GM19240 (cell line): ENCODE results near the gene SLC36A4.
"Not testable (repeated sequence)": the region's sequence is repeated elsewhere in the genome, so short reads cannot be mapped to it uniquely, and the experiment has no call there.

Experiments
- DNase-seq: peaks from one replicate; pipeline ENCODE4 v3.0.0; 2011; ENCODE audit warnings: low spot score; ENCODE audit not compliant: insufficient read length

The SLC36A4 gene

GRCh38 chr11:93194673-93195291 lies 3.0 kb downstream of the SLC36A4 start:
- no peak for DNase-seq

GRCh38 chr11:93193731-93194130 lies 4.1 kb downstream of the SLC36A4 start:
- no peak for DNase-seq

GRCh38 chr11:93192163-93192562 lies 5.6 kb downstream of the SLC36A4 start:
- no peak for DNase-seq

GRCh38 chr11:93189462-93189861 lies 8.3 kb downstream of the SLC36A4 start:
- no peak for DNase-seq

- no peak for DNase-seq
Measured at GRCh38 chr11:93188726-93189125, 9.1 kb downstream of the SLC36A4 start.

- no peak for DNase-seq
Measured at GRCh38 chr11:93187290-93187689, 10.5 kb downstream of the SLC36A4 start.

- not testable (repeated sequence) for DNase-seq
Measured at GRCh38 chr11:93177891-93178290, 19.9 kb downstream of the SLC36A4 start.

GRCh38 chr11:93169950-93170561 lies 27.7 kb downstream of the SLC36A4 start:
- no peak for DNase-seq

- DNase-seq: no peak
Measured at GRCh38 chr11:93169143-93169542, 28.6 kb downstream of the SLC36A4 start.

- DNase-seq: no peak
Measured at GRCh38 chr11:93166862-93167261, 30.9 kb downstream of the SLC36A4 start.

GRCh38 chr11:93166194-93166593 lies 31.6 kb downstream of the SLC36A4 start:
- DNase-seq: no peak

GRCh38 chr11:93160808-93161207 lies 37.0 kb downstream of the SLC36A4 start:
- no peak for DNase-seq

GRCh38 chr11:93160156-93160555 lies 37.6 kb downstream of the SLC36A4 start:
- DNase-seq: no peak

- no peak for DNase-seq
Measured at GRCh38 chr11:93159721-93160120, 38.1 kb downstream of the SLC36A4 start.

- DNase-seq: no peak
Measured at GRCh38 chr11:93155738-93156137, 42.1 kb downstream of the SLC36A4 start.

GRCh38 chr11:93145390-93145915 lies 52.3 kb downstream of the SLC36A4 start:
- DNase-seq: no peak

- DNase-seq: no peak
Measured at GRCh38 chr11:93143800-93144199, 54.0 kb downstream of the SLC36A4 start.

- no peak for DNase-seq
Measured at GRCh38 chr11:93143186-93143585, 54.6 kb downstream of the SLC36A4 start.

- no peak for DNase-seq
Measured at GRCh38 chr11:93133488-93134109, 64.2 kb downstream of the SLC36A4 start.

GRCh38 chr11:93132836-93133235 lies 65.0 kb downstream of the SLC36A4 start:
- no peak for DNase-seq

- DNase-seq: no peak
Measured at GRCh38 chr11:93131709-93132108, 66.1 kb downstream of the SLC36A4 start.

- no peak for DNase-seq
Measured at GRCh38 chr11:93128574-93128973, 69.2 kb downstream of the SLC36A4 start.
